HG03521 (cell line): ENCODE measurements around the gene TFCP2.

Experiments
- ATAC-seq: cut with Tn5 transposase; IDR thresholded peaks from one replicate; pipeline ENCODE4 v1.9.1; 2021; ENCODE audit warnings: mild to moderate bottlenecking, moderate library complexity; ENCODE audit not compliant: unreplicated experiment

The TFCP2 gene

DNA sequence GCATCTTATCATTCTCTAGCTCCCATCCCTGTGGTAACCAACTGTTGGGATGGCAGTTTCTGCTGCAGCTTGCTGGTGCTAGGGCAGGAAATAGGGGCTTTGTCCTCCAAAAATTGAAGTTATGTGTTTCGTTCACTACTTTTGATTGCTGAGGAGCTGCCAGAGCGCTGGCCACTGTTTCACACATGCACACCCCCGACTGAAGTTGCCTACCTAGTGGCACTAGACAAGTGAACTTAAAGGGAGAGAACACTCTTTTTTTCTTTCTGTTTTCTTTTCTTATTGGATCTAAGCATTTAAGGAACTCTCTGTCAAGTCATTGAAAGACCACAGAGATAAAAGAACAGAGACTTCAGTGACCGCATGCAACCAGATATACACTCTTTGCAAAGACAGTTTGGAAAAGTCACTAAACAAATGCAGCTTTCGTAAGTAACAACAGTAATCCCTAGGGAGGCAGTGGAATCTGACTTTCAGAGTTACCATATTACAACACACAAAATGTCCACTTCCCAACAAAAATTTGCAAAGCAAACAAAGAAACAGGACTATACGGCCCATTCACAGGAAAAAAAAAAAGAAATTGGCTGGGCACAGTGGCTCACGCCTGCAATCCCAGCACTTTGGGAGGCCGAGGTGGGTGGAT is 12.0 kb downstream of the TFCP2 start:
- ATAC-seq, result no peak

DNA sequence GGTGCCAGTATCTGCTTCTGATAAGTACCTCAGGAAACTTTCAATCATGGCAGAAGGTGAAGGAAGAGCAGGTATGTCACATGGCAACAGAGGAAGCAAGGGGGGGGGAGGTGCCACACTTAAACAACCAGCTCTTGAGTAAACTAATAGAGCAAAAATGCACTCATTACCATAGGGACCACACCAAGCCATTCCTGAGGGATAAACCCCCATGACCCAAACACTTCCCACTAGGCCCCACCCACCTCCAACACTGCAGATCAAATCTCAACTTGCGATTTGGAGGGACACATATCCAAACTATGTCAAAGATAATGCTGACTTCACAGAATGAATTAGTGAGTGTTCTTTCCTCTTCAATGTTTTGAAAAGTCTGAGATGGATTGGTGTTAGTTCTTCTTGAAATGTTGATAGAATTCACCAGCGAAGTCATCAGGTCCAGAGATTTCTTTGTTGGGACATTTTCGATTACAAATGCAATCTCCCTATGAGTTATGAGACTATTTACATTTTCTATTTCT is 16.6 kb downstream of the TFCP2 start:
- ATAC-seq, result no peak

DNA sequence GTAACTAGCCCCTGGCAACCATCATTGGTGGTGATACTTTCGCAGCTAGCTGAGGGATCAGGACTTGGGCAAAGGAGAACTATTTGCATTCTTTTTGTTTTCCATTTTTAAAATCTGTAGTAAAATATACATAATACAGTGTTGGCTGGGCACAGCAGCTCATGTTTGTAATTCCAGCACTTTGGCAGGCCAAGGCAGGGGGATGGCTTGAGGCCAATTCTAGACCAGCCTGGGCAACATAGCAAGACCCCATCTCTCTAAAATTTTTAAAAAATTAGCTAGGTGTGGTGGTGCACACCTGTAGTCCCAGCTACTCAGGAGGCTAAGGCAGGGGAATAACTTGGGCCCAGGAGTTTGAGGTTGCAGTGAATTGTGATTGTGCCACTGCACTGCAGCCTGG is 20.0 kb downstream of the TFCP2 start:
- ATAC-seq, result no peak

DNA sequence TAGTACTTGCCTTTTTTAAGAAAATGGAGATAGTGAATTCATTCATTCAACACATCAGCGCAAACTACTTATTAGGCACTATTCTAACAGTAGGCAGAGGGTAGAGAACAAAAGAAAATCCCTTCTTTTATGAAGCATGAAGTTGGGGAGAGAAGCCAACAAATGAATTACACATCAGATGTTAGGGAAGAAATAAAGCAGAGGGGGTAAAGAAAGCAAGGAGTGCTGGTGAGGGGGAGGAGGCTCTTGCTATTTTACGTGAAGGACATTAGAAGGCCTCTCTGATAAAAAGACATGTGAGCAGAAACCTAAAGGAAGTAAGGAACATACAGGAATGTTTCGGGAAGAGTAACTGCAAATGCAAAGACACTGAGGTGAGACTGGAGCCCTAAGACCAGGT is 22.2 kb downstream of the TFCP2 start:
- no peak for ATAC-seq

DNA sequence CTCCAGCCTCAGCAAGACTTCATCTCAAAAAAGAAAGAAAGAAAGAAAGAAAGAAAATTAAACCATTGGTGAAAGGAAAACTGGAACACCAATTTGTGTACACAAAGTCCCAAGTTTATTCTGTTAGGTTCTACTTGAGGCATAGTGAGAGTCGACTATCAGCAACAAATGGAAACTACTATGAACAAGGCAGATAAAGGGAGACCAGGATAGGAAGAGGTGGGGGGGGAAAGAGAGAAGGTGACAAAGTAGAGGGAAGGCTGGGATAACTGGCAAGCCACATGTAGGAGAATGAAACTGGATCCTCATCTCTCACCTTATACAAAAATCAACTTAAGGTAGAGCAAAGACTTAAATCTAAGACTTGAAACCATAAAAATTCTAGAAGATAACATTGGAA is 25.6 kb downstream of the TFCP2 start:
- no peak for ATAC-seq

DNA sequence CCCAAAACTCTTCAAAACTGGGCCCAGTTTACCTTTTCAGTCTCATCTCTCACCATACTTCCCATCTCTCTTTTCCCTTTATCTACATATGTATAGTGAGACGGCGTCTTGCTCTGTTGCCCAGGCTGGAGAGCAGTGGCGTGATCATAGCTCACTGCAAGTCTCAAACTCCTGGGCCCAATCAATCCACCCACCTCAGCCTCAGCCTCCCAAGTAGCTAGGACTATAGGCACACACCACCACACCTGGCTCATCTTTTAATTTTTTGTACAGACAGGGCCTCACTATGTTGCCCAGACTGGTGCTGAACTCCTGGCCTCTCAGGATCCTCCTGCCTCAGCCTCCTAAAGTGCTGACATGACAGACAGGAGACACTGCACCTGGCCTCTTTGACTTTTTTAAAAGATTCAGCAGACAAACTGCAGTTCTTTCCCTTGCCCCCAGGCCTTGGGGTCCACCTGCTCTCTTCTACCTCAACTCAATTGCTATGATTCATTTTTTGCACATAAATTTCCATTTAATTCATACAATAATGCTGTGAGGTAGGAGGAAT is 33.6 kb downstream of the TFCP2 start:
- no peak for ATAC-seq

DNA sequence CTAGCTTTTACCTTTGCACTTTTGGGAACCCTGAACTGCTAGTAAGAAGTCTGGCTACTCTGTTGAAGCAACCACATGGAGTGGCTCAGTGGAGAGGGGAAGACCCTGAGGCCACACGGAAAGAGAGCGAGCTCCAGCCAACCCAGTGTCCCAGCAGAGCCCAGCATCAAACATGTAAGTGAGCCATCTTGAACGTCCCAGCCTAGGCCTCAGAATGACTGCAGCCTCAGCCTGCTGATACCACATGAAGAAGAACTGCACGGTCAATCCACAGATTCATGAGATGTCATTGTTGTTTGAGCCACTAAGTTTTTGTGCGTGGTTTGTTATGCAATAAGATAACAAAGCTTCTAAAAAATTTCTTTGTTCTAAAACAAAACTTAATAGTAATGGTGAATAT is 40.2 kb downstream of the TFCP2 start:
- no peak for ATAC-seq

DNA sequence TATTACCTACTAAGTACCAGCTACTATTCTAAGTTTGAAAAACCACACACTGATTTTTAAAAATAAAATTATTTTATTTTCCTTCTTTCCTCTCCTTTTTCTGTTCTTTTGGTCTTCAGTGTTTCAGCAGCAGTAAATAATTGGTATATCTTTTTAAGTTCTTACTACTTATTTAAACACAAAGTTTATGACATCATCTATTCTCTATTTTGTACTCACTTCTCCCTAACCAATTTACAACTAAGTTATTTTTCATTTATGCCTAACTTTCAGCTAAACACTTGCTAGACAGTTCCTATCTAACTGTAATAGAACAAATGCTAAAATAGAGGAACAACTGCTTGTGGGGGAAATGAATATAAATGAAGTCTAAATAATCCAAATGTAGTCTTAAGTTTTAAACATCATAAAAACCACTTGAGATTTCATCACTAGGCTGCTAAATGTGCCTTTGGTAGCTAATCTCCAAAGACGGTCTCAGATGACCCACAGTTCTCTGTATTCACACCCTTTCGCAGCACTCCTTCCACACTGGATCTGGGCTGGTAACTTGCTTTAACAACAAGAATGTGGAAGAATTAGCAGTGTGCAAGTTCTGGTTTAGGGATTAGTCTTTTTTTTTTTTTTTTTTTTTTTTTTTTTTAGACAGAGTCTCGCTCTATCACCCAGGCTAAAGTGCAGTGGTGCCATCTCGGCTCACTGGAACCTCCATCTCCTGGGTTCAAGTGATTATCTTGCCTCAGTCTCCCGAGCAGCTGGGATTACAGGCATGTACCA is 41.0 kb downstream of the TFCP2 start:
- no peak for ATAC-seq

DNA sequence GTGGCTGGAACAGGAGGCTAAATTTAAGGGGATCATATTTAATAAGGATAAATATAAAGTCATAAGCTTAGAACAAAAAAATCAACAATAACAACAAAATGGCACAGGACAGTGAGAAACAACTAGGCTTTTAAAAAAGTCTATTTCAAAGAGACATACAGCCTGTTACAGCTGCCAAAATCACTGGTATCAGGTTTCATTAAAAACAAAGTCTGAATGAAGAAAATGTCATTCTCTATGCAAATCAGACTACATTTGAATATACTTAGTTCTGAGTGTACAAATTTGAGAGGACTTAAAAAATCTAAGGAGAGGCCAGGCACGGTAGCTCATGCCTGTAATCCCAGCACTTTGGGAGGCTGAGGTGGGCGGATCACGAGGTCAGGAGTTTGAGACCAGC is 44.0 kb downstream of the TFCP2 start:
- no peak for ATAC-seq

DNA sequence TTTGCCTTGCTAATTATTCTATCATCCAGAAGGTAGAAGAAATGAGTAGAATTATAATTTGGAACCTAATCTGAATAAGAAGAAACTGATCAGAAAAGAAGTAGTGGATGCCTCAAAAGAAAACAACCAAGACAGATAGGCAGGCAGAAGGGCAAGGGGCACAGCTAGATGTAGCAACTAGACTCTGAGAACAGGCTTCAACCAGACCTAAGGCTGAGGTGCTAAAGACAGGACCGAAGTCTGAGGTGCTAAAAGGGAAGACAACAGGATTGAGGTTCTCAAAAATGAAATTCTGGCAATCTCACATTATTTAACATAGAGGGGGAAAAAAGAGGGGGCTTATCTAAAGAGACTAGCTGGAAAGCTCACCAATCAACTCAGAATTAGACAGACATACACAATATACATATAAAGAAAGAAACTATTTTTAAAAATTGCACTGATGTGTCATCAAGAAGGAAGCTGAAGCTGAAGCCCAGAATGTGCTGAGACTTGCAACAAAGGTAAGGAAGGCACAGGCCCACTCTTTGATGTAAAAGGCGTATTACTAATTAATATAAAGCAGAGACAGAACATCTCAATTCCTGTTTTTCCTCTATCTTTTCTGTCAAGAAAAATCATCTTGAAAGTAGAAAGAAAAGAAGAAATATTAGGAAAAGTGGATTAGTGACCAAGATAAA is 45.7 kb downstream of the TFCP2 start:
- ATAC-seq, result no peak

DNA sequence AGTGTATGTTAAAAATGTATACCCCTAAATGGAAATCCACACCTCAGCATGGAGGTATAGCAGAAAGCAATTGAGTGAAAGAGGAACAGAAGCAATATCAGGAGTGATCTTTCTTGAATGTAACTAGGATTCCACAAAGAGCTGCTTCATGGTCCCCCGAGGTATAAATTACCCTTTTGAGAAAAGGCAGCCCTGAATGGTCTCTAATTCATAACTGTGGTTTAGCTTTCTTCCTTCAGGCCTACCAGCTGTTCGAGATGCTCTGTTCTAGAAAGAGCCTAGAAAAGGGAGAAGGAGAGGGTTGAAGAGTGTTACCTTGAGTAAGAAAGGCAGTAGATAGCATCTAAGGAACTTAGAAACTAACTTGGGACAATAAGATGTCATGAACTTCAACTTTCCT is 46.6 kb downstream of the TFCP2 start:
- no peak for ATAC-seq

DNA sequence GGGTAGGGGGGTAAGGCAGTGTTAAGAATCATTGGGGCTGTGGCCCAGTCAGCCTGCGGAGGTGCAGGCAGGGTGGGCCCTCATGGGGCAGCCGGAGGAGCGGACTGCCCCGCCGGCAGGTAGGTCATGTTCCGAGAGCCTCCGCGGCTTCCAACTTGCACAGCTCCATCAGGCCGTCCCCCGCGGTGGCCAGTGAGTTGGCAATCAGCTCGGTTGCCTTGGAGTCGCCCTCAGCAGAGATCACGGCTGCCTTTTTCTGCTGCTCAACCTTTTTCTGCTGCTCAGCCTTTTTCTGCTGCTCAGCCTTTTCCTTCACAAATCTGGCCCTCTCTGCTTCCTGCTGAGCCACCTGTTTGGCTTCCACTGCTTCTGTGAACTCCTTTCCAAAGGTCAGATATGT is 48.4 kb downstream of the TFCP2 start:
- no peak for ATAC-seq

DNA sequence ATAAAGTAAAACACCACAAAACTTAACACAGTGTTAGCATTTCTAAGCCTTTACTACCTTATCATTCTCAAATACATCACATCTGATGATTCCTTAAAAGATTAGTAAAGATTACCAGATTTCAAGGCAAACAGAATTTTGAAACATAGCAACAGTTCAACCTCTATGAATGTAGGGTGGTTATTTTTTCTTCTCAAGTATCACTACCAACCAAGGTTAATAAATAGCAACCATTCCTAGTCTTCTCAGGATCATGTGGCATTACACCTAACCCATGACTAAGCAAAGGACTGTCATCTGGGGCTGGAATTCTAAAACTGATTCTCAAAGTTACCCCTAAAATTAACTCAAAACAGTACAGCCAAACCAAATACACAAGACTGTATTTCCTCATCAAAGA is 50.1 kb downstream of the TFCP2 start:
- ATAC-seq, result no peak

DNA sequence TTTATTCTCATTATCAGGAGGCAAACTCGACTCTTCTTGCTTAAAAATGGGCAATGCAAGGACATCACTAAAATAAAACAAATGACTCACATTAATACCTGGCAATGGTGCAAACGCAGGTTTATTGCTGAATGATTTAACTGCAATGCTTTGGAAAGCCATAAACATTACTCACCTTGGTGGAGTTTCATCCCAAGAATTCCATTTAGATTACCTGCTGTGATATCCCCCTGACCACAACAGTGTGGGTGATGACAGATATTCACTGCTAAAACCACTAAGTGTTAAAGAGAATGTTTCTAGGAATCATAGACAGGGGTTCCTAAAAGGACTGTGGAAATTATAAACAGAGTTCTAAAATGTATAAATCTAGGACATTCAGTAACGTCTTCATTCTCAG is 54.2 kb downstream of the TFCP2 start:
- ATAC-seq, result no peak

DNA sequence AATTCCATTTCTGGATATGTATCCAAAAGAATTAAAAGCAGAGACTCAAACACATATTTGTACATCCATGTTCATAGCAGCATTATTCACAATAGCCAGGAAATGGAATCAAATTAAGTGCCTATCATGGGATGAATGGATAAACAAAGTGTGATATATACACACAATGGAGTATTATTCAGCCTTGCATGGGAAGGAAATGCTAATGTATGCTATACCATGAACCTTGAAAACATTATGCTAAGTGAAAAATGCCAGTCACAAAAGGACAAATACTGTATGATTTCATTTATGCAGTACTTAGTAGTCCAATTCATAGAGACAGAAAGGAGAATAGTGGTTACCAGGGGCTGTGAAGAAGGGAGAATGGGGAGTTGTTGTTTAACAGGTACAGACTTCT is 57.4 kb downstream of the TFCP2 start:
- ATAC-seq, result no peak

DNA sequence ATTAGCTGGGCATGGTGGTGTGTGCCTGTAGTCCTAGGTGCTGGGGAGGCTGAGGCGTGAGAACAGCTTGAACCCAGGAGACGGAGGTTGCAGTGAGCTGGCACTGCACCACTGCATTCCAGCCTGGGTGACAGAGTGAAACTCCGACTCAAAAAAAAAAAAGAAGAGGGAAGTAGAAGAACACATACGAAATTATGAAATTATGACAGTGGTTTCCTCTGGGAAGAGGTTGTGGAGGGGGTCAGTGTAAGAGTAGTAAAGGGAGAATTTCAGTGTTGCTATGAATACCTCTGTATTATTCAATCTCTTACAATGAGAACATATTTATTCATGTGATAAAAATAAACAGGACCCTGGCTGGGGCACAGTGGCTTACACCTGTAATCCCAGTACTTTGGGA is 64.8 kb downstream of the TFCP2 start:
- ATAC-seq, result no peak

DNA sequence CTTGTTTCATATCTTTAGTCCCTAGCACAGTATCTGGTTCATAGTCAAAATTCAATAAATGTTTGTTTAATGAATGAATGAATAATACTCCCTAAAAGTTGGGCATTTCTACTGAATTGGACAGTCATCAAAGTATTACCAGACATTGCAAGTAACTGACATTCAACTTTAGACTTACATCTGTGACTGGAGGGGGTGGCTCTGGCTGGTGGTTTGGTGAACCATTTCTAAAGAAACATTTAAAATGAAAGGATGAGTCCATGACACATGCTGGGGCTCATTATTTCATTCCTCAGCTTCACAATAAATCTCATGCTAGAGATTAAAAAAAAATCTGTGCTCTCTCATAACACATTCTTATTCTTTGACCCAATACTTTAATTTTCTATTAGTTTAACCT is 69.0 kb downstream of the TFCP2 start:
- ATAC-seq, result no peak

DNA sequence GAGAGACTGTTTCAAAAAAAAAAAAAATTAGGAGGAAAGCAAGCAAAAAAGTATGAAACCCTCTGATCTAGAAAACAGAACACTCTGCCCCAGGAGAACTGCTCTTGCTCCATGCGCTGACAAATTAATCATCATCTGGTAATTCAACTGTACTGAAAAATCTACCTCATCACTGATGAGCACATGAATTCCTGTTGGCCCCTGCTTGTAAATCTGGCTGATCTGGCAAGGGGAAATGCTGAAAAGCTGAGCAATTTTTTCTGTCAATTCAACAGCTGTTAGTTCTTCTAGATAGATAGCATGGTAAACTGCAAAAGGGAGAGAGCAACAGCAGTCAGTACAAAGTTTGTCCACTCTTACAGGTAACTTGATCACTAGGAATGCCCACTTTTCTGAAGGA is 74.3 kb downstream of the TFCP2 start:
- no peak for ATAC-seq

DNA sequence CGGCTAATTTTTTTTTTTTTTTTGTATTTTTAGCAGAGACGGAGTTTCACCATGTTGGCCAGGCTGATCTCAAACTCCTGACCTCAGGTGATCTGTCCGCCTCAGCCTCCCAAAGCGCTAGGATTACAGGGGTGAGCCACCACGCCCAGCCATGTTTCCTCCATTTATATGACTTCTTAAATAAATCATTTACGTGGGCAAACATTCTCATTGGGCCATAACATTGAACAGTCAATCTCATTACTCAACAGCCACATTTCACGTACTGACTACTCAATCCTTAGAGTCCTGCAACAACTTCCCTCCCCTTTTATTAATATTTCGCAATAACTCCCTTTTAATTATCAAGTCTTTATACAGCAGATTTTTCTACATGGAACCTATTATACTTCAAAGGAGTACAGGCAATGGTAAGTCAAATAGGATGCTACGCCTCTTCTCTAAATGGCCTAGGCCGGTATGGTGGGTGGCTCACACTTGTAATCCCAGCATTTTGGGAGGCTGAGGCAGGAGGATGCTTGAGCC is 82.2 kb downstream of the TFCP2 start:
- no peak for ATAC-seq

DNA sequence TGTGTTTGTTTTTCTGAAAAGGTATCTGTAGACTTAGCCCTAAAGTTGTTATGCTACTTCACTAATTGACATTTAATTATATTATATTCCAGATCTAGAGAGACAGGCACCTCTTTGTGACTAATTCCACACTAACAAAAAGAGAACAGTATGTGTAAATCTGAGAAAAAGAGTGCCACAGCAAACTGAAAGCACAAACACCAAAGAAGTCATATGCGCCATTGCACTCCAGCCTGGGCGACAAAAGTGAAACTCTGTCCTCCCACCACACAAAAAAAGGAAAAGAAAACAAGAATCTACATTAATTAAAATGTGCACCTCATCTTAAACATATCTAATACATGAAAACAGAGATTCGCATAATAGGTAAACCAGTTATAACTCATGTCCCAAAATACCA is 85.1 kb downstream of the TFCP2 start:
- no peak for ATAC-seq

DNA sequence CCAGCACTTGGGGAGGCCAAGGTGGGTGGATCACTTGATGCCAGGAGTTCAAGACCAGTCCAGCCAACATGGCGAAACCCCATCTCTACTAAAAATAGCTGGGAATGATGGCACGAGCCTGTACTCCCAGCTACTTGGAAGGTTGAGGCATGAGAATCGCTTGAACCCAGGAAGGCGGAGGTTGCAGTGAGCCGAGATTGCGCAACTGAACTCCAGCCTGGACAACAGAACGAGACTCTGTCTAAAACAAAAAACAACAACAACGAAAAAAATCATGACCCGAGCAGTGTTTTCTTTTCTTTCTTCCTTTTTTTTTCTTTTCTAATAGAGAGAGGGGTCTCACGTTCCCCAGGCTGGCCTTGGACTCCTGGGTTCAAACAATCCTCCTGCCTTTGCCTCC is 86.0 kb downstream of the TFCP2 start:
- no peak for ATAC-seq

DNA sequence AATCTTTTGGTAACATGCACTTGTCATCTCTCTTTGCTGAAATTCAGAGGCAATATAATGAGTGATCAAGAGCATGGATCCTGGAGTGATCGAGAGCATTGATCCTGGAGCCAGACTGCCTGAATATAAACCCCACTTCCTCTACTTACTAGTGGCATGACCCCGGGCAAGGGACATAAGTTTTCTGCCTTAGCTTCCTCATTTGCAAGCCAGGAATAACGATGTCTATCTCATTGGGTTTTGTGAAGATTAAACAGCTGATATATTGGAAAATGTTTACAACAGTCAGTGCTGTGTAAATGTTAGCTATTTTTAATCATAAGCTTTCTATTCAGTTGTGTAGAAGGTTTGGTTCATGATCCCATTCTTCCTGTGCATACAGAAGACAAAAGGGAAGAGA is 87.2 kb downstream of the TFCP2 start:
- no peak for ATAC-seq
